Stimulated activated CD4-positive, alpha-beta T cell treated with anti-CD3 and anti-CD28 coated beads, Interleukin-12 subunit alpha, Interleukin-12 subunit beta, amount 100 ng/mL, for 4 hours (primary cell): Measurements from ENCODE around the gene FBN3.

Experiments used
- DNase-seq: peaks from one replicate; pipeline ENCODE4 v3.0.0-alpha.2; 2020

FBN3 gene

GRCh38 chr19:8148088-8148409 lies 1.3 kb downstream of the FBN3 start:
- DNase-seq, result no peak

GRCh38 chr19:8147582-8147978 lies 1.8 kb downstream of the FBN3 start:
- DNase-seq, result no peak

GRCh38 chr19:8146877-8147581 lies 2.4 kb downstream of the FBN3 start:
- no peak for DNase-seq

DNA sequence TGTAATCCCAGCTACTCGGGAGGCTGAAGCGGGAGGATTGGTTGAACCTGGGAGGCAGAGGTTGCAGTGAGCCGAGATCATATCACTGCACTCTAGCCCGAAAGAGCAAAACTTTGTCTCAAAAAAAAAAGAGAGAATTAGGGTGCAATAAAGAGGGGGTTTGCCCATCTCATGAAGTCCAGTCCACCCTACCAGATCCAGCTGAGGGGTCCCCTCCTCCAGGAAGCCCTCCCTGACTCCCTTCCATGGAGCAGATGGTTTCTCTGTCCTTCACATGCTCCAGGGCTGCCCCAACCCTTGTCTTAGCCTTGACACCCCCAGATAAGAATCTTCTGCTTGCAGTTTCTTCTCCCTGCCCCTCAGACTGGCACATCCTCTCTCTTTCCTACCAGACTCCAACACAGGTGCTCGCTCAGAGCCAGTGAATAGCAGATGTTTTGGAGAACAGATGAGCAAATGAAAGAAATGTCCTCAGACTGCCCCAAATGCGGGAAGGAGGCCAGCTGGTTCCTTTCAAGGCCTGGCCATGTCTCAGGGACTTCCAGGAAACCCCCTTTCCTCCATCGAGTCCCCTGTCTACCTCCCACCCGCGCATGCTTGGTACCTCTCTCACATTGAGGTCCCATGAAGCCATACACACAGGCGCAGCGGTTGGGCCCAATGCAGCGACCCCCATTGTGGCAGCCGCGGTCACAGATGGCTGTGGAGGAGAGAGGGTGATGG lies 5.0 kb downstream of the FBN3 start:
- no peak for DNase-seq

- DNase-seq, result no peak
Observed at GRCh38 chr19:8143041-8143440, 6.4 kb downstream of the FBN3 start.

DNA sequence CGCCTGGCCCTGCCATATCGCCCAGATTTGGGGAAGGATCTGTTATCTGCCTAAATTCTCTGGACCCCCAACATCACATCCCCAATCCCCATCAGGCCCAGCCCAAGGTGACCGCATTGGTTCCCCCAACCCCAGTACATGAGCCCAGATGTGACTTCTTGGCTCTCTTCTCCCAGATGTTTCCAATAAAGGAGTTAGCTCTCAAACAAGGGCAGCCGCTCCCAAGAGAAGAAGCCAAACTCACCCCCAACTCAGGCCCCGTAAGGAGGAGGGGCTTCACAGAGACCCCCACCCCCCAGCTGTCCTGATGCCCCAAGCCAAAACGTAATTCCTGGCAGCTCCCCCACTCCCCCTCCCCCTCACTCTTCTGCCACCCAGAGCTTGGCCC lies 6.9 kb downstream of the FBN3 start:
- no peak for DNase-seq

DNA sequence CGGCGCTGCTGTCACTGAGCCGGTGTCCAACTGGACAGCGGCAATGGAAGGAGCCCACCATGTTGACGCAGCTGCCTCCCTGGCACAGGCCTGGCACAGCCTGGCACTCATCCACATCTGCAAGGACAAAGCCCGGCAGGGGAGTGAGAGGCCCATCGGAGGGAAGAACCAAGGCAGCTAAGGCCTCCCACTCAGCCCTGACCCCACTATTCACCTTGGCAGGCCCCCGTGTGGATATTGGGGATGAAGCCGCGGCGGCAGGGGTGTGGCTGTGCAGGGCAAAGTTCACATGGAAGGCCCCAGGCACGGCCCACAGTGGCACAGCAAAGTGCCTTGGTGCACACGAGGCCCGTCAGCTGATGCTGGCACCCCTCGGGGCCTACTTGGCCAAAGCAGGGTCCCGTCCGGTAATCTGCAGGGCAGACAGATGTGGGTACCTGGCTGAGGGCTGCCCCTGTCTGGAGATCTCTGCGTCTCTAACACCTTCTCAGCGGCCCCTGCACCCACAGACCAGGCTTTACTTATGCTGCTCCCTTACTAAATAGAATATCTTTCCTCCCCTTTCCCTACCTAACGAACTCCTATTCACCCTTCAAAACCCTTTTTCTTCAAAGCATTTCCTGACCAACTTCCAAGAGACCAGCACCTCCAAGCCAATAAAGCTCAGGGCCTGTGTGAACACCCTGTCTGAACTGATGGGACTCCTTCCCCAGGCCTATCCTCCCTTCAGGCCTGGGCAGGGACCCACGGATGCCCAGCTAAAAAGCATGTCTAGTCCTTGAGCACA lies 7.5 kb downstream of the FBN3 start:
- DNase-seq, result no peak

DNA sequence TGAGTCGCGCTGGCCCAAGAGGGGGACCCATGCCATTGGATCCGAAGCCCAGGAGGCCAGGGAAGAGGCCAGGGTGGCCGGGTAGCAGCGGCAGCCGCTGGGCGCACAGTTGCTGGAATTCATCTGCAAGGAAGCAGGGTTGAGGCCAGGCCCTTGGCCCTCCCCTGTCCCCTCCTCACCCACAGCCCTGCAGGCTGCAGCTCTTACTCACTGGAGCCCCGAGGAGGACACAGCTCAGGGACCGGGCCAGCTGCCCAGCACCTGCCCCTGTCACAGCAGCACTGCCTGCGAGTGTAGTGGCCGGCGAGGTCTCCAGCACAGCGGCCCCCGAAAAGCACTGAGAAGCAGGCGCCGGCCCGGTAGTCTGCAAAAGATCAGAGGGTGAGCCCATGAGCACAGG lies 11.2 kb downstream of the FBN3 start:
- DNase-seq, result no peak

DNA sequence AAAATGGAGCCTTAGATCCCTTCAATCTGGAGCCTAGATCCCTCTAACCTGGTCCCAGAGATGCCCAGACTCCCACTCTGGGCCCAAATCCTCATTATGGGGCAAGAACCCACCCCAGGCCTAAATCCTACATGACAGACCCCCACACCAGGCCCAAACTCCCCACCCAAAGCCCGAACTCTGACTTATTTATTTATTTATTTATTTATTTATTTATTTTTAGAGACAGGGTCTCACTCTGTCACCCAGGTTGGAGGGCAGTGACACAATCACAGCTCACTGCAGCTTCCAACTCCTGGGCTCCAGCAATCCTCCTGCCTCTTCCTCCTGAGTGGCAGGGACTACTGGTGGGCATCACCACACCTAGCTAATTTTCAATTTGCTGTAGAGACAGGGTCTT lies 12.0 kb downstream of the FBN3 start:
- no peak for DNase-seq

DNA sequence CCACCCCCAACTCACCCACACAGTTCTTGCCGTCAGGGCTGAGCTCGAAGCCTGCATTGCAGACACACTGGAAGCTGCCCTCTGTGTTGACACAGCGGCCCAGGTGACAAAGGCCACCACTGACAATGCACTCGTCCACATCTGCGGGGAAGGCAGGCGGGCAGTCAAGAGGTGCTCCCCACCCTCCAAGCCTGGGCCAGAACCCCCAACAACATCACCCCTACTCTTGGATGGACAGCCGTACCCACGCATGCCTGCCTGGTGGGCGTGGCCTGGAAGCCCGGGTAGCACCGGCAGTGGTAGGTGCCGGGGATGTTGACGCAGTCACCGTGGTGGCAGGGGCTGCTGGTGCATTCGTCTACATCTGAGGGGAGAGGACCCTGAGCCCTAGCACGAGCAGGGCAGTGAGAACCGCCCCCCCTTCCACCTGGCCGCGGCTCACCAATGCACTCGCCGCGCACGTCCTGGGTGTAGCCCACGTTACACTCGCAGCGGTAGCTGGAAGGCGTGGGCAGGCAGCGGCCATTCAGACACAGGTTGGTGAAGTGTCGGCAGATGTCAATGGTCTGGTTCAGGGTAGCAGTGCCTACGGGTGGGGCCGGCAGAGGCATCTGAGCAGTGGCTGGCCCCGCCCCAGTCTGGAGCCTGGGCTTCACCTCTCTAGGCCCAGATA lies 13.3 kb downstream of the FBN3 start:
- DNase-seq, result no peak

DNA sequence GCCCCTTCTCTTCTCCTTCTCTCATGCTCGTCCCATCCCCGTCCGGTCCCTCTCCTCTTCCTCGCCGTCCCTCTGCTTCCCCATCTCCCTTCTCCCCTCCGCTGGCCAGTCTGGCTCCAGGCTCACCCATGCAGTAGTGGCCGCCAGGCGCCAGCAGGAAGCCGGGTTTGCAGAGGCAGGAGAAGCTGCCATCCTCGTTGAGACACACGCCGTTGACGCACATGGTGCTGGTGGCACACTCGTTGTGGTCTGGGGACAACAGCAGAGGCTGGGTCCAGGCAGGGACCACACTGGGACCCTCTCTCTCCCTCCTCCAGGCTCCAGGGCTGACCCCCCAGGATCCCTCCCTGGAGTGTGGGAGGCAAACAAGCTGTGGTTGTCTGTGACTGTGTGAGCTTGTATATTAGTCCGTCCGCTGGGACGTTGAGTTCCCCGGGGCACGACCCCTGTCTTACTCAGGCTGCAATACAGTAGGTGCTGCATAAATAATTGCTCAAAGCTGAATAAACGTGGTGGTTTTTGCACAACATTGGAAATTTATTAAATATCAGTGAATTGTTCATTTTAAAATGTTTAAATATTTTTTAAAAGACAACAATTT lies 16.4 kb downstream of the FBN3 start:
- DNase-seq, result no peak

DNA sequence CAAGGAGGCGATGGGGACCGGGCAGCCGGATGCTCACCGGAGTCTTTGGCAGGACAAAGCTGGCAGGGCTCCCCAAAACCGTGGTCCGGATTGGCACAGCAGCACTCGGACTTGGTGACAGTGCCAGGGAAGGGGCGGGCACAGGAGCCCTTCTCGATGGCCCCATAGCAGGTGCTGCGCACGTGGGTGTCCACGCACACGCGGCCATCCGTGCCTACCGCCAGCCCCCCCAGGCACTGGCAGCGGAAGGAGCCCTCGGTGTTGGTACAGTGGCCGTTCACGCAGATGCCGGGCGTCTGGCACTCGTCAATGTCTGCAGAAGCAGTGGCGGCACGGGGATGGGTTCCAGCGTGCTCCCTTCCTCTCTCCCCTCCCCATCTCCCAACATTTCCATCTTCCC lies 17.9 kb downstream of the FBN3 start:
- DNase-seq, result no peak

DNA sequence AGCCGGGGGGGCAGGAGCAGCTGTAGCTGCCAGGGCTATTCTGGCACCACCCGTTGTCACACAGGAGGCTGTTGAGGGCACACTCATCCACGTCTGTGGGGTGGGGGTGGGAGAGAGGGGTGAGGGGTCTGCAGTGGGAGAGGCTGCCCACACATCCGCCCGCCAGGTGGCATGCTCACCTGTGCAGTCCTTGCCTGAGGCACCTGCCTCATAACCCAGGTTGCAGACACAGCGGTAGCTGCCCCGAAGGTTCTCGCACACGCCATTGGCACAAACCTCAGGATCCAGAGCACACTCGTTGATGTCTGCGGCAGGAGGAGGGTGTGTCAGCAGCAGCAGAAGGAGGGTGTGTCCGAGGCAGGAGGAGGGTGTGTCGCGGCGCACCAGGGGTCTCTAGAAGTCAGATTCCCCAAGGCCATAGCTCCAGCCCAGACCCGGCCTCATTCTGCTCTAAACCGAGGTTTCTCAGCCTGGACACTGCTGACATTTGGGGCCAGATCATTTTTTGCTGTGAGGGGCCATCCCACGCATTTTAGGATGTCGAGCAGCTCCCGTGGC lies 20.3 kb downstream of the FBN3 start:
- no peak for DNase-seq

DNA sequence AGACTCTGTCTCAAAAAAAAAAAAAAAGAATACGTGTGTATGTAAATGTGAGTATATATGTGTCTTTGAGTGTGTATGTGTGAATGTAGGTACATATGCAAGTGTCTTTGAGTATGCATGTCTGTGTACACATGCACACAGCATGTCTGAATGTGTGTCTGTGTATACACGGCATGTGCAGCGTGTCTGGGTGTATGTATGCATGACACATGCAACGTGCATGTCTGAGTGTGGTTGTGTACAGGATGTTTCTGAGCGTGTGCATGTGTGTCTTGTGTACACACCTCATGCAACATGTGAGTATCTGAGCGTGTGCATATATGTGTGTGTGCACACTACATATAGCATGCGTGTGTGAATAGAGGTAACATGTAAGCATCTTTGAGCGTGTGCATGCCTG lies 20.8 kb downstream of the FBN3 start:
- no peak for DNase-seq

GRCh38 chr19:8127311-8127710 lies 22.1 kb downstream of the FBN3 start:
- DNase-seq, result no peak

- no peak for DNase-seq
Observed at GRCh38 chr19:8126511-8126910, 22.9 kb downstream of the FBN3 start.

- DNase-seq, result no peak
Observed at GRCh38 chr19:8126008-8126407, 23.4 kb downstream of the FBN3 start.

- no peak for DNase-seq
Observed at GRCh38 chr19:8123683-8124082, 25.7 kb downstream of the FBN3 start.

DNA sequence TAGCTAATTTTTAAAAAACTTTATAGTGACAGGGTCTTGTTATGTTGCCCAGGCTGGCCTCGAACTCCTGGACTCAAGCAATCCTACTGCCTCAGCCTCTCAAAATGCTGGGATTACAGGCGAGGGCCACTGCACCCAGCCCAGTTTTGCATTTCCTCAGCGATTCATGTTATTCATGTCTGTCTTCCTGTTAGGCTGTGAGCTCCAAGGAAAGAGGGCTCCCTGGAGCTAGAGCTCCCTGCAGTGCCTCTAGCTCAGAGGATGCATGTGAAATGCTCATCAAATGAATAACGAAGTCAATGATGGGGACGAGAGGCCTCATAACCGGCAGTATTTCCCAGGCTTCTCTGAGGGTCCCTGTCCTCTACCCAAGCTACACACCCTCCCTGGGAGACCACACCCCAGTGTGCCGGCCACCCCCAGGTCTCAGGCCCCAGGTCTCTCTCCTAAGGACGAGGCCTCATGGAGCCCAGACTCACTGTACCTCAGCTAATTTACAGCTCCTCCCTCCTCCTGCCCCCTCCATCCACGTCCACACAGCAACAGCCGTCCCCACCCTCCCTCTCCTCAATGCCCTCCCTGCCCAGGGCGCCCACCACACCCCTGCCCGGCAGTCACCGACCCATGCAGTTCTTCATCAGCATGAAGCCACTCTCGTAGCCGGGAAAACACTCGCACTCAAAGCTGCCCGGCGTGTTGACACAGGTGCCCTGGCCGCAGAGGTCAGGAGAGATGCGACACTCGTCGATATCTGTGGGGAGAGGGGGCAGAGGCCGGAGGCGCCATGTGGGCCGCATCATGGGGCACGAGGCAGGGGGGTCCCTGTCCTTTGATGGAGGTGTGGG lies 28.5 kb downstream of the FBN3 start:
- DNase-seq, result no peak

GRCh38 chr19:8117991-8118390 lies 31.4 kb downstream of the FBN3 start:
- no peak for DNase-seq

GRCh38 chr19:8116437-8117293 lies 32.7 kb downstream of the FBN3 start:
- no peak for DNase-seq
